ENCODE measurements around the gene TBC1D23. TPM values are rescaled to one million over a fixed set of nuclear protein-coding genes. Genes with fewer than 3 reads are reported as not detected.

Gene TBC1D23
- total RNA-seq, 1 donor from 2014 or later: 35.9 TPM

GRCh38 chr3:100245136-100245535 is 15.7 kb upstream of the TBC1D23 start:
- H3K27ac ChIP-seq (replicated peaks): no peak overlapping the region
- no peak for DNase-seq
- no peak overlapping the region for H3K4me3 ChIP-seq
- no peak for TF ChIP-seq CTCF (IDR thresholded peaks at IDR 0.05; ENCODE audit: borderline replicate concordance)
- H3K9me3 ChIP-seq (replicated peaks): no peaks in the 10 kb centered on the region
- no peaks in the 10 kb centered on the region for H3K36me3 ChIP-seq
- no peaks in the 10 kb centered on the region for H3K27me3 ChIP-seq (ENCODE audit: low read depth)
- intact Hi-C loops (cut with micrococcal nuclease): no loop called here
- H3K4me1 ChIP-seq: no peaks in the 10 kb centered on the region

- Histone ChIP-seq H3K4me3 (no peak overlapping the region), H3K9me3 (replicated peaks) (no peaks in the 10 kb centered on the region), H3K4me1 (no peaks in the 10 kb centered on the region), H3K27ac (replicated peaks) (no peak overlapping the region), H3K27me3 (ENCODE audit: low read depth) (no peaks in the 10 kb centered on the region), H3K36me3 (no peaks in the 10 kb centered on the region)
- DNase-seq: no peak
- intact Hi-C loops (cut with micrococcal nuclease): no loop called here
- TF ChIP-seq CTCF (IDR thresholded peaks at IDR 0.05; ENCODE audit: borderline replicate concordance): no peak
These were observed 14.9 kb upstream of the TBC1D23 start for GRCh38 chr3:100245927-100246326.

DNA sequence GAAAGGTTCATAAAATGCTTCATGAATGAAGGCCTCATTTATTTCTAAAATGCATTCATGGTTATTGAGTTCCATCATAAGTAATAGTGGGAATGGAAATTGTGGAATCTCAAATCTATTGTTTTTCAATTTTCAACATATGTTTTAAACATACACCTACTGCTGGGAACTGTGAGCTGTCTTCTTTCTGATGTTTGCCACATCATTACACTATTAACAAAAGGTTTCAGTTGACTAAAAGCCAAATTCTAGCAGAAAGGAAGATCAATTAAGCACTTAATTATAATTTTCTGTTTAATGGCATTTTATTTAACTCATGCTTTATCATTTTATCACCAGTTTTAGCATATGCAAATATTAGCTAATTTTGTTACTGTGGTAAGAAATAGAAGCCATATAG is 13.8 kb upstream of the TBC1D23 start:
- DNase-seq: no peak
- no peaks in the 10 kb centered on the region for H3K36me3 ChIP-seq
- H3K27ac ChIP-seq (replicated peaks): no peak overlapping the region
- no peaks in the 10 kb centered on the region for H3K9me3 ChIP-seq (replicated peaks)
- H3K4me3 ChIP-seq: no peak overlapping the region
- intact Hi-C loops (cut with micrococcal nuclease): no loop called here
- no peak for TF ChIP-seq CTCF (IDR thresholded peaks at IDR 0.05; ENCODE audit: borderline replicate concordance)
- H3K4me1 ChIP-seq: no peaks in the 10 kb centered on the region
- H3K27me3 ChIP-seq (ENCODE audit: low read depth): no peaks in the 10 kb centered on the region

- H3K27ac ChIP-seq (replicated peaks): no peak overlapping the region
- no peak overlapping the region for H3K4me3 ChIP-seq
These were observed 8.8 kb upstream of the TBC1D23 start for GRCh38 chr3:100252001-100252400.

DNA sequence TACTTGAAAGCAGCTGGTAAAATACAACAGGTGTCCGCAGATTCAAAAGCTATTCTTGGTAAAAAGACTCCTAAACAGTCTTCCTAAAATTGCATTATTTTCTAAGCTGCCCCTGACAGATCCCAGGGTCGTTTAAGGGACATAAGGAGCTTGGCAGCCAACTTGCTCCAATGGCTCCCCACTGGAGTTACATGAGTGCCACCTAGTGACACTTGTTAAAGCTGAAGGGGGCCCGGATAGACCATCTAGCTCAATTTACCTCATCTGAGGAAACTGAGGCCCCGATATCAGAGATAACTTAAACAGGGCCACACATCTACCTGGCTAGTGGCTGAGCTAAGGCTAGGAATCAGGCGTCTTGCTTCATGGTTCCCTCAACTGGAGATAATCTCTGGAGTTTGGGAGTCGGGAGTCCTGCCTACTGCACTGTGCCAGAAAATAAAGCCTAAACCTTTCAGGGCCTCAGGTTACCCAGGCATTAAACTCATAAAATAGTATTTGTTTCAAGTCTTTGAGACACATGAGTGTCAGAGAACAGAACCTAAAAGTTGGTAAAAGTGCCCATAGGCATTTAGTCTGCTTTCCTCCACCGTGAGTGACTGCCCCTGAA is 6.5 kb upstream of the TBC1D23 start:
- Histone ChIP-seq H3K27me3 (ENCODE audit: low read depth) (no peaks in the 10 kb centered on the region), H3K4me3 (no peak overlapping the region), H3K4me1 (peaks cover 21% of the 10 kb centered on the region), H3K27ac (replicated peaks) (peak overlapping the region; percentile 50), H3K9me3 (replicated peaks) (no peaks in the 10 kb centered on the region), H3K36me3 (no peaks in the 10 kb centered on the region)
- peak; percentile 29 for DNase-seq
- TF ChIP-seq CTCF (IDR thresholded peaks at IDR 0.05; ENCODE audit: borderline replicate concordance): peak; percentile 95
- intact Hi-C loops (cut with micrococcal nuclease): loop anchor here (2.0 kb wide), 1 partner anchor 411 kb away; no protein-coding TSS in a partner anchor

More at GRCh38 chr3:100252001-100252400, 8.8 kb upstream of the TBC1D23 start:
- no peaks in the 10 kb centered on the region for H3K36me3 ChIP-seq
- no peaks in the 10 kb centered on the region for H3K9me3 ChIP-seq (replicated peaks)
- H3K27me3 ChIP-seq (ENCODE audit: low read depth): no peaks in the 10 kb centered on the region
- no peak for DNase-seq
- TF ChIP-seq CTCF (IDR thresholded peaks at IDR 0.05; ENCODE audit: borderline replicate concordance): no peak
- peaks cover 12% of the 10 kb centered on the region for H3K4me1 ChIP-seq
- intact Hi-C loops (cut with micrococcal nuclease): no loop called here

Data from left ventricle myocardium inferior (tissue), 1 donor.